PFSK-1 (cell line): Measurements from ENCODE around the gene BIRC7.

Experiments used
- POLR2AphosphoS5 ChIP-seq: IDR thresholded peaks from 2 replicates; pipeline ENCODE4 v1.6.1; 2012; ENCODE audit warnings: low read depth, mild to moderate bottlenecking, control low read depth, low read length, moderate library complexity
- REST ChIP-seq, 2 experiments: IDR thresholded peaks; 2 replicates each; pipeline versions ENCODE4 v1.6.1 to v1.8.0; 2011 to 2012; ENCODE audit warnings: low read depth in 2 of 2, low read length in 2 of 2, control low read depth in 1 of 2, inconsistent platforms in 1 of 2, mild to moderate bottlenecking in 1 of 2, moderate library complexity in 1 of 2; ENCODE audit not compliant: insufficient read depth in 1 of 2
- SIN3A ChIP-seq: IDR thresholded peaks from 2 replicates; pipeline ENCODE4 v1.6.1; 2012; ENCODE audit warnings: mild to moderate bottlenecking, low read length, moderate library complexity, borderline replicate concordance; ENCODE audit not compliant: insufficient read depth
- TAF1 ChIP-seq: IDR thresholded peaks from 2 replicates; pipeline ENCODE4 v1.6.1; 2012; ENCODE audit warnings: low read length, control low read depth, borderline replicate concordance; ENCODE audit not compliant: insufficient read depth

GRCh38 chr20:63264000-63264399 lies 28.3 kb downstream of the BIRC7 start:
- TF ChIP-seq SIN3A (no peak), REST (IDR thresholded peaks at IDR 0.05; ENCODE audit: insufficient read depth in 1 of 2, low read depth in 2 of 2, low read length in 2 of 2) (no peak), POLR2AphosphoS5 (no peak), TAF1 (no peak)
